ENCODE results near the gene CABP2.
"Not testable (repeated sequence)": the region's sequence is repeated elsewhere in the genome, so short reads cannot be mapped to it uniquely, and the experiment has no call there.

The CABP2 gene

DNA sequence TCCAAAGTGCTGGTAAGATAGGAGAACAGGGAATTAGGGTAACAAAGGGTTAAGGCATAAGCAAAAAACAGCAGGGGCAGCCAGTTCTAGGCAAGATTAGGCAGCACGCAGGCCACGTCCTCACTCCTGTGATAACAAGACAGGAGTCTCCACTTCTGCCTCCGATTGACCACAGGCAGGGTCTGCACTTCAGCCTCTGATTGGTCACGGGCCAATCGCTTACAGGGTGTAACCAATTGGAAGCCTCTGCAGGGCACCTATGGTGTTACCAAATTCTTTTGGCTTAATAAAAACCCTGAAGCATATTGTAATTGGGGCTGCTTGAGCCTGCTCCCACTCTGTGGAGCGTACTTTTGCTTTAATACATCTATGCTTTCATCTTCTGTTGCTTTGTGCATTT is 48.2 kb upstream of the CABP2 start:
- no peak overlapping the region for H3K4me3 ChIP-seq (ENCODE audit: low read depth in 1 of 2, low read length in 2 of 2)
- H3K9ac ChIP-seq (ENCODE audit: low read depth, low read length): no peak overlapping the region
- no peaks in the 10 kb centered on the region for H3K27me3 ChIP-seq (ENCODE audit: insufficient read depth, low read length, poor library complexity)
- no peak overlapping the region for H3K4me2 ChIP-seq (ENCODE audit: insufficient read depth, low read length)
- H3K9me3 ChIP-seq (ENCODE audit: insufficient read depth, low read length, severe bottlenecking): no peaks in the 10 kb centered on the region
- H3K27ac ChIP-seq (ENCODE audit: low read length): no peak overlapping the region
- TF ChIP-seq, protein P1, sequence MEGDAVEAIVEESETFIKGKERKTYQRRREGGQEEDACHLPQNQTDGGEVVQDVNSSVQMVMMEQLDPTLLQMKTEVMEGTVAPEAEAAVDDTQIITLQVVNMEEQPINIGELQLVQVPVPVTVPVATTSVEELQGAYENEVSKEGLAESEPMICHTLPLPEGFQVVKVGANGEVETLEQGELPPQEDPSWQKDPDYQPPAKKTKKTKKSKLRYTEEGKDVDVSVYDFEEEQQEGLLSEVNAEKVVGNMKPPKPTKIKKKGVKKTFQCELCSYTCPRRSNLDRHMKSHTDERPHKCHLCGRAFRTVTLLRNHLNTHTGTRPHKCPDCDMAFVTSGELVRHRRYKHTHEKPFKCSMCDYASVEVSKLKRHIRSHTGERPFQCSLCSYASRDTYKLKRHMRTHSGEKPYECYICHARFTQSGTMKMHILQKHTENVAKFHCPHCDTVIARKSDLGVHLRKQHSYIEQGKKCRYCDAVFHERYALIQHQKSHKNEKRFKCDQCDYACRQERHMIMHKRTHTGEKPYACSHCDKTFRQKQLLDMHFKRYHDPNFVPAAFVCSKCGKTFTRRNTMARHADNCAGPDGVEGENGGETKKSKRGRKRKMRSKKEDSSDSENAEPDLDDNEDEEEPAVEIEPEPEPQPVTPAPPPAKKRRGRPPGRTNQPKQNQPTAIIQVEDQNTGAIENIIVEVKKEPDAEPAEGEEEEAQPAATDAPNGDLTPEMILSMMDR (IDR thresholded peaks at IDR 0.05; ENCODE audit: borderline replicate concordance, extremely low read depth, low read length, poor library complexity, severe bottlenecking): no peak
- no peak for TF ChIP-seq EZH2 (IDR thresholded peaks at IDR 0.05; ENCODE audit: borderline replicate concordance, low read depth, low read length, severe bottlenecking)
- no peaks in the 10 kb centered on the region for H3K79me2 ChIP-seq (ENCODE audit: insufficient read depth, low read length)
- ATAC-seq (ENCODE audit: insufficient read depth, low read depth) (no peak), DNase-seq (no peak)
- H2AFZ ChIP-seq (ENCODE audit: low read depth, low read length): no peak overlapping the region
- H3K36me3 ChIP-seq (ENCODE audit: insufficient read depth, low read length): no peaks in the 10 kb centered on the region
- H3K4me1 ChIP-seq (ENCODE audit: insufficient read depth, low read length): no peaks in the 10 kb centered on the region
- no peaks in the 10 kb centered on the region for H4K20me1 ChIP-seq (ENCODE audit: insufficient read depth, low read length)

GRCh38 chr11:67564230-67564629 is 41.0 kb upstream of the CABP2 start:
- Histone ChIP-seq H3K4me3 (ENCODE audit: low read depth in 1 of 2, low read length in 2 of 2) (no peak overlapping the region), H3K9me3 (ENCODE audit: insufficient read depth, low read length, severe bottlenecking) (no peaks in the 10 kb centered on the region), H3K4me1 (ENCODE audit: insufficient read depth, low read length) (0 out of 2 replicates have a peak, but pooled peaks cover 3% of the 10 kb centered on the region), H3K79me2 (ENCODE audit: insufficient read depth, low read length) (no peaks in the 10 kb centered on the region), H3K27ac (ENCODE audit: low read length) (no peak overlapping the region), H3K36me3 (ENCODE audit: insufficient read depth, low read length) (no peaks in the 10 kb centered on the region), H4K20me1 (ENCODE audit: insufficient read depth, low read length) (no peaks in the 10 kb centered on the region), H3K4me2 (ENCODE audit: insufficient read depth, low read length) (no peak overlapping the region), H2AFZ (ENCODE audit: low read depth, low read length) (no peak overlapping the region), H3K27me3 (ENCODE audit: insufficient read depth, low read length, poor library complexity) (no peaks in the 10 kb centered on the region), H3K9ac (ENCODE audit: low read depth, low read length) (no peak overlapping the region)
- TF ChIP-seq, protein P1 (IDR thresholded peaks at IDR 0.05; ENCODE audit: borderline replicate concordance, extremely low read depth, low read length, poor library complexity, severe bottlenecking): no peak
- no peak for TF ChIP-seq EZH2 (IDR thresholded peaks at IDR 0.05; ENCODE audit: borderline replicate concordance, low read depth, low read length, severe bottlenecking)
- ATAC-seq (ENCODE audit: insufficient read depth, low read depth) (no peak), DNase-seq (no peak)

DNA sequence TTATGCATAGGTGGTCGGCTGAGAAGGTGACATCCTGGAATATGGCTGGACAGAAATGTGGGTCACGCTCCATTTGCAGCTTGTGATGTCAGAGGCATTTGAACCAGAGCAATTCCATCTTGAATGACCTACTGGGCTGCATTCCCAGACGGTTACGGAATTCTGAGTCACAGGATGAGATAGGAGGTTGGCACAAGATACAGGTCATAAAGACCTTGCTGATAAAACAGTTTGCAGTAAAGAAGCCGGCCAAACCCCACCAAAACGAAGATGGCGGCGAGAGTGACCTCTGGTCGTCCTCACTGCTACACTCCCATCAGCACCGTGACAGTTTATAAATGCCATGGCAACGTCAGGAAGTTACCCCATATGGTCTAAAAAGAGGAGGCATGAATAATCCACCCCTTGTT is 40.5 kb upstream of the CABP2 start:
- not testable (repeated sequence) for H4K20me1 ChIP-seq (ENCODE audit: insufficient read depth, low read length); H3K9ac ChIP-seq (ENCODE audit: low read depth, low read length); H3K79me2 ChIP-seq (ENCODE audit: insufficient read depth, low read length); H3K4me2 ChIP-seq (ENCODE audit: insufficient read depth, low read length); H3K36me3 ChIP-seq (ENCODE audit: insufficient read depth, low read length); H2AFZ ChIP-seq (ENCODE audit: low read depth, low read length); H3K4me3 ChIP-seq (ENCODE audit: low read depth in 1 of 2, low read length in 2 of 2); H3K4me1 ChIP-seq (ENCODE audit: insufficient read depth, low read length); ATAC-seq (ENCODE audit: insufficient read depth, low read depth); DNase-seq; H3K27me3 ChIP-seq (ENCODE audit: insufficient read depth, low read length, poor library complexity); H3K27ac ChIP-seq (ENCODE audit: low read length); H3K9me3 ChIP-seq (ENCODE audit: insufficient read depth, low read length, severe bottlenecking)

- TF ChIP-seq, protein P1 (IDR thresholded peaks at IDR 0.05; ENCODE audit: borderline replicate concordance, extremely low read depth, low read length, poor library complexity, severe bottlenecking): no peak
- Histone ChIP-seq H3K4me1 (ENCODE audit: insufficient read depth, low read length) (0 out of 2 replicates have a peak, but pooled peaks cover 3% of the 10 kb centered on the region), H3K27me3 (ENCODE audit: insufficient read depth, low read length, poor library complexity) (no peaks in the 10 kb centered on the region), H3K9ac (ENCODE audit: low read depth, low read length) (no peak overlapping the region), H3K27ac (ENCODE audit: low read length) (no peak overlapping the region), H3K79me2 (ENCODE audit: insufficient read depth, low read length) (no peaks in the 10 kb centered on the region), H4K20me1 (ENCODE audit: insufficient read depth, low read length) (no peaks in the 10 kb centered on the region), H3K4me2 (ENCODE audit: insufficient read depth, low read length) (no peak overlapping the region), H2AFZ (ENCODE audit: low read depth, low read length) (no peak overlapping the region), H3K9me3 (ENCODE audit: insufficient read depth, low read length, severe bottlenecking) (no peaks in the 10 kb centered on the region), H3K36me3 (ENCODE audit: insufficient read depth, low read length) (no peaks in the 10 kb centered on the region), H3K4me3 (ENCODE audit: low read depth in 1 of 2, low read length in 2 of 2) (no peak overlapping the region)
- ATAC-seq (ENCODE audit: insufficient read depth, low read depth) (no peak), DNase-seq (no peak)
Observed at GRCh38 chr11:67562963-67563704, 39.9 kb upstream of the CABP2 start.

Measured in DND-41 (cell line).